H1 (cell line): Measurements from ENCODE around the gene DAND5. TPM values are rescaled to one million over a fixed set of nuclear protein-coding genes. Genes with fewer than 3 reads are reported as not detected.

ENCODE experiments used
- CTCF ChIA-PET: fragments of 300-600 bp; sonication (Branson Sonifier 250); formaldehyde crosslinking; loops from one replicate; lab custom pipeline; 2021; ENCODE audit not compliant: partially characterized antibody; lab: Charles Lee
- POLR2A ChIA-PET: fragments of 300-600 bp; sonication (Branson Sonifier 250); formaldehyde crosslinking; loops from one replicate; lab custom pipeline; 2021; ENCODE audit warnings: inconsistent platforms; ENCODE audit not compliant: partially characterized antibody; lab: Charles Lee
- DNase-seq, 2 experiments: peaks; one replicate each; pipeline versions ENCODE4 v3.0.0 to v3.0.0-alpha.2; 2010 to 2022; ENCODE audit warnings: low spot score in 2 of 2, low read depth in 1 of 2, mixed read lengths in 1 of 2
- FAIRE-seq: peaks from 2 replicates; lab custom pipeline; 2011; peaks lifted over from hg19 to GRCh38; lab: Jason Lieb, UNC
- H2AFZ ChIP-seq: 2 replicates; pipeline ENCODE4 v1.8.1; 2012; ENCODE audit warnings: low read length, inconsistent platforms
- H2AK5ac ChIP-seq: 2 replicates; pipeline ENCODE4 v1.6.1; 2013; ENCODE audit warnings: low read depth, low read length
- H2BK120ac ChIP-seq: replicated peaks from 2 replicates; pipeline ENCODE3; 2013; ENCODE audit warnings: low read depth, low read length, inconsistent platforms
- H2BK12ac ChIP-seq: 2 replicates; pipeline ENCODE4 v1.6.1; 2013; ENCODE audit warnings: low read depth, low read length
- H2BK15ac ChIP-seq: 2 replicates; pipeline ENCODE4 v1.6.1; 2013; ENCODE audit warnings: low read length
- H2BK20ac ChIP-seq: 2 replicates; pipeline ENCODE4 v1.6.1; 2013; ENCODE audit warnings: low read length
- H2BK5ac ChIP-seq: 2 replicates; pipeline ENCODE4 v1.6.1; 2013; ENCODE audit warnings: low read depth, low read length
- H3K14ac ChIP-seq: 2 replicates; pipeline ENCODE4 v1.6.1; 2013; ENCODE audit warnings: inconsistent platforms; ENCODE audit not compliant: insufficient read length
- H3K18ac ChIP-seq: 2 replicates; pipeline ENCODE4 v1.6.1; 2013; ENCODE audit warnings: low read length; ENCODE audit errors: extremely low read depth
- H3K23ac ChIP-seq: 2 replicates; pipeline ENCODE4 v1.6.1; 2013; ENCODE audit warnings: inconsistent platforms; ENCODE audit not compliant: insufficient read length
- H3K23me2 ChIP-seq: 2 replicates; pipeline ENCODE4 v1.6.1; 2013; ENCODE audit warnings: low read depth, low read length
- H3K27ac ChIP-seq: 2 replicates; pipeline ENCODE4 v1.6.1; 2011; ENCODE audit warnings: low read depth, low read length, inconsistent platforms
- H3K27me3 ChIP-seq, 4 experiments: replicated peaks in 1 of 4; 1 replicate in 1 of 4; 2 replicates in 3 of 4; pipeline versions ENCODE4 v1.6.1 to v1.8.1; 2011 to 2013; ENCODE audit warnings: low read length in 3 of 4, mild to moderate bottlenecking in 3 of 4, inconsistent platforms in 2 of 4, mixed read lengths in 2 of 4, moderate library complexity in 1 of 4; ENCODE audit not compliant: control insufficient read depth in 3 of 4, insufficient read depth in 3 of 4; ENCODE audit errors: extremely low read depth in 1 of 4
- H3K36me3 ChIP-seq, 4 experiments: 2 replicates each; pipeline versions ENCODE4 v1.6.1 to v1.8.1; 2011 to 2013; ENCODE audit warnings: mild to moderate bottlenecking in 4 of 4, low read length in 3 of 4, moderate library complexity in 2 of 4, control low read depth in 1 of 4, inconsistent platforms in 1 of 4; ENCODE audit not compliant: insufficient read depth in 4 of 4, control insufficient read depth in 2 of 4
- H3K4ac ChIP-seq: replicated peaks from 2 replicates; pipeline ENCODE3; 2013; ENCODE audit warnings: low read length, low read depth, mixed read lengths, inconsistent platforms; ENCODE audit not compliant: insufficient read length
- H3K4me1 ChIP-seq, 4 experiments: replicated peaks in 1 of 4; 1 replicate in 1 of 4; 2 replicates in 3 of 4; pipeline versions ENCODE4 v1.6.1 to v1.8.1; 2011 to 2013; ENCODE audit warnings: low read length in 3 of 4, inconsistent platforms in 2 of 4, mixed read lengths in 1 of 4; ENCODE audit not compliant: insufficient read depth in 4 of 4, control insufficient read depth in 3 of 4
- H3K4me2 ChIP-seq, 2 experiments: 2 replicates each; pipeline versions ENCODE4 v1.6.1 to v1.8.1; 2011 to 2013; ENCODE audit warnings: low read depth in 2 of 2, low read length in 2 of 2, control low read depth in 1 of 2, inconsistent platforms in 1 of 2, mild to moderate bottlenecking in 1 of 2; ENCODE audit not compliant: insufficient read depth in 1 of 2
- H3K4me3 ChIP-seq, 4 experiments: fragments of 200-600, 300-600 bp in 1 of 4; sonication (generic), shearing (Covaris generic), sonication (Bioruptor Twin) in 1 of 4; 2 replicates each; pipeline versions ENCODE4 v1.5.1 to v1.8.1; 2011 to 2016; ENCODE audit warnings: low read length in 4 of 4, low read depth in 3 of 4, control low read depth in 2 of 4, inconsistent platforms in 2 of 4, mild to moderate bottlenecking in 2 of 4, mixed read lengths in 1 of 4, moderate library complexity in 1 of 4; ENCODE audit not compliant: insufficient read depth in 2 of 4; ENCODE audit errors: extremely low read depth in 1 of 4
- H3K56ac ChIP-seq: replicated peaks from 2 replicates; pipeline ENCODE3; 2013; ENCODE audit warnings: low read depth, mild to moderate bottlenecking, mixed read lengths, low read length, inconsistent platforms; ENCODE audit not compliant: insufficient read length
- H3K79me1 ChIP-seq: 2 replicates; pipeline ENCODE4 v1.6.1; 2013; ENCODE audit warnings: low read depth, low read length, control low read depth
- H3K79me2 ChIP-seq, 2 experiments: 2 replicates each; pipeline versions ENCODE4 v1.6.1 to v1.8.1; 2012 to 2013; ENCODE audit warnings: low read length in 2 of 2, mild to moderate bottlenecking in 2 of 2, inconsistent platforms in 1 of 2; ENCODE audit not compliant: insufficient read depth in 2 of 2, control insufficient read depth in 1 of 2
- H3K9ac ChIP-seq, 4 experiments: replicated peaks in 1 of 4; 1 replicate in 1 of 4; 2 replicates in 3 of 4; pipeline versions ENCODE4 v1.6.1 to v1.8.1; 2011 to 2013; ENCODE audit warnings: low read depth in 3 of 4, low read length in 3 of 4, control low read depth in 2 of 4, mild to moderate bottlenecking in 2 of 4, moderate library complexity in 2 of 4, inconsistent platforms in 1 of 4; ENCODE audit errors: extremely low read depth in 1 of 4
- H3K9me3 ChIP-seq, 2 experiments: 2 replicates each; pipeline versions ENCODE4 v1.6.1 to v1.8.1; 2012 to 2013; ENCODE audit warnings: mild to moderate bottlenecking in 2 of 2, moderate library complexity in 2 of 2, control low read depth in 1 of 2, inconsistent platforms in 1 of 2, low read depth in 1 of 2, low read length in 1 of 2, mixed read lengths in 1 of 2; ENCODE audit not compliant: insufficient read depth in 2 of 2
- H4K20me1 ChIP-seq, 2 experiments: replicated peaks in 1 of 2; 2 replicates each; pipeline versions ENCODE3 to v1.8.1; 2011 to 2013; ENCODE audit warnings: inconsistent platforms in 2 of 2, low read length in 2 of 2, mild to moderate bottlenecking in 1 of 2; ENCODE audit not compliant: insufficient read depth in 2 of 2, control insufficient read depth in 1 of 2
- H4K5ac ChIP-seq: 2 replicates; pipeline ENCODE4 v1.6.1; 2013; ENCODE audit warnings: low read length, low read depth, mixed read lengths, inconsistent platforms; ENCODE audit not compliant: insufficient read length
- H4K8ac ChIP-seq: 2 replicates; pipeline ENCODE4 v1.8.0; 2013; ENCODE audit warnings: mild to moderate bottlenecking, moderate library complexity, low read length, inconsistent platforms; ENCODE audit not compliant: insufficient read depth; ENCODE audit errors: extremely low read depth
- H4K91ac ChIP-seq: replicated peaks from 2 replicates; pipeline ENCODE3; 2013; ENCODE audit warnings: low read length, mixed read lengths, inconsistent platforms; ENCODE audit not compliant: insufficient read length
- BACH1 ChIP-seq: IDR thresholded peaks from 2 replicates; pipeline ENCODE4 v1.6.1; 2012; ENCODE audit warnings: low read length, improper control_type of control experiment
- GTF2F1 ChIP-seq: IDR thresholded peaks from 2 replicates; pipeline ENCODE4 v1.6.1; 2012; ENCODE audit warnings: low read depth, low read length, improper control_type of control experiment, borderline replicate concordance
- HDAC2 ChIP-seq, 2 experiments: fragments of 300-600 bp in 1 of 2; sonication (generic) in 1 of 2; IDR thresholded peaks; 2 replicates each; pipeline ENCODE4 v1.6.1; 2011 to 2012; ENCODE audit warnings: low read depth in 2 of 2, low read length in 2 of 2, mild to moderate bottlenecking in 2 of 2, moderate library complexity in 2 of 2, borderline replicate concordance in 1 of 2, inconsistent platforms in 1 of 2
- JUND ChIP-seq: IDR thresholded peaks from 2 replicates; pipeline ENCODE4 v1.6.1; 2011; ENCODE audit warnings: mild to moderate bottlenecking, improper control_type of control experiment, low read length
- NANOG ChIP-seq: IDR thresholded peaks from 2 replicates; pipeline ENCODE4 v1.6.1; 2011; ENCODE audit warnings: low read length, low read depth, mild to moderate bottlenecking, inconsistent platforms; ENCODE audit not compliant: insufficient read depth, poor library complexity, severe bottlenecking
- RBBP5 ChIP-seq: IDR thresholded peaks from 2 replicates; pipeline ENCODE4 v1.7.1; 2012; ENCODE audit warnings: low read depth, mild to moderate bottlenecking, inconsistent platforms, low read length, moderate library complexity, borderline replicate concordance
- SP2 ChIP-seq: IDR thresholded peaks from 2 replicates; pipeline ENCODE4 v1.6.1; 2012; ENCODE audit warnings: mild to moderate bottlenecking, low read length, inconsistent platforms
- SP4 ChIP-seq: IDR thresholded peaks from 2 replicates; pipeline ENCODE4 v1.6.1; 2012; ENCODE audit warnings: low read length, inconsistent platforms
- SRF ChIP-seq: IDR thresholded peaks from 2 replicates; pipeline ENCODE4 v1.6.1; 2011; ENCODE audit warnings: mild to moderate bottlenecking, low read depth, low read length, moderate library complexity
- ZNF274 ChIP-seq: IDR thresholded peaks from 2 replicates; pipeline ENCODE4 v1.7.0; 2012; ENCODE audit warnings: low read length, borderline replicate concordance; ENCODE audit errors: extremely low read depth
- WGBS, 2 experiments: shearing (Covaris generic) in 1 of 2; methylation state at CpG; one replicate each; pipeline versions ENCODE4 v1.1.6 to v1.1.7; 2013 to 2015; ENCODE audit warnings: low lambda C conversion rate in 2 of 2, mixed read lengths in 2 of 2, inconsistent platforms in 1 of 2, low coverage in 1 of 2, missing lambda C conversion rate in 1 of 2; ENCODE audit not compliant: insufficient replicate concordance in 2 of 2, insufficient coverage in 1 of 2, insufficient read length in 1 of 2; ENCODE audit errors: extremely low coverage in 1 of 2, missing lambda C conversion rate in 1 of 2; 5-methylcytosine and 5-hydroxymethylcytosine counted together
- polyA plus RNA-seq, 7 experiments: library from polyadenylated mRNA; depleted of rRNA in 3 of 7; stranded (reverse) in 5 of 7; unstranded in 2 of 7; fragments of >200 nt in 5 of 7; fragments of 200-250 nt in 2 of 7; gene quantifications; 1 replicate in 5 of 7; 2 replicates in 1 of 7; 4 replicates in 1 of 7; pipeline versions ENCODE4 v1.2.1 to v1.2.3, GENCODE V29; 2011 to 2013; ENCODE audit warnings: missing spikeins in 2 of 7, mixed read lengths in 2 of 7
- total RNA-seq: library from RNA; stranded (reverse); fragmentation: NEBNext Ultra II Directional; extraction: Animal tissue kit (Norgen Biotek cat#: 25700); gene quantifications from 2 replicates; pipeline ENCODE4 v1.2.1, GENCODE V29; 2021
- TF ChIP-seq, protein P1 (sequence below): IDR thresholded peaks from 2 replicates; pipeline ENCODE4 v1.6.1; 2012; ENCODE audit warnings: low read length, inconsistent platforms

The DAND5 gene
- total and polyA plus RNA-seq, 2 of the 8 experiments (the other 6 are each of a cell fraction or from before 2014, with no cell fraction given): 0.14 to 0.17 TPM

DNA sequence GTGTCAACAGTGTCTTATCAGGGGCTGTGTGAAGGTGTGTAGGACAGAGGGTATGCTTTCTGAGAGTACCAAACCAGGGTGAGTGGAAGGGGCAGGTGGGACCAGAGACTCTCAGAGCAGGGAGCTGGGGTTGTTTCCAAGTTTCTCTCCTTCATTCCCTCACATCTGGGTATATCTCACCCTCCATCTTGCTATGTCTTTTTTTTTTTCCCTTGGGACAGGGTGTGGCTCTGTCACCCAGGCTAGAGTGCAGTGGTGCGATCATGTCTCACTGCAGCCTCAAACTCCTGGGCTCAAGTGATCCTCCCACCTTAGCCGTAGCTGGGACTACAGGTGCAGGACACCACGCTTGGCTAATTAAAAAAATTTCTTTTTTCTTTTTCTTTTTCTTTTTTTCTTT lies 10.6 kb downstream of the DAND5 start:
- no peak overlapping the region for H3K4me2 ChIP-seq
- H2AFZ ChIP-seq: no peak overlapping the region
- H3K4me3 ChIP-seq: no peak overlapping the region
- no peak overlapping the region for H2BK20ac ChIP-seq
- POLR2A ChIA-PET: interaction anchor here (0.6 to 3.7 kb wide), 9 partner anchors 28 to 175 kb away, joined by 3 to 15 read pairs (median 3); no protein-coding TSS in a partner anchor
- H3K79me1 ChIP-seq: no peaks in the 10 kb centered on the region
- no peaks in the 10 kb centered on the region for H3K9me3 ChIP-seq
- no peaks in the 10 kb centered on the region for H3K79me2 ChIP-seq
- H2AK5ac ChIP-seq: no peak overlapping the region
- 91% methylated on average over 3 of the region's 3 CpGs; no CpG with 5 or more reads in 1 of the 2 experiments for WGBS, 2 experiments
- H3K4me1 ChIP-seq: no peaks in the 10 kb centered on the region; a peak in 1 of 7 replicates
- H3K9ac ChIP-seq: no peak overlapping the region
- H3K36me3 ChIP-seq: no peaks in the 10 kb centered on the region
- no peak overlapping the region for H3K4ac ChIP-seq
- H2BK5ac ChIP-seq: no peak overlapping the region
- H3K56ac ChIP-seq: no peak overlapping the region
- FAIRE-seq: no peak
- peaks cover 2 to 25% (median 17%) of the 10 kb centered on the region in 4 experiments for H3K27me3 ChIP-seq
- no peak overlapping the region for H4K5ac ChIP-seq
- no peak overlapping the region for H2BK120ac ChIP-seq
- H4K20me1 ChIP-seq: peaks cover 0 to 6% of the 10 kb centered on the region in 2 experiments
- no peak overlapping the region for H3K18ac ChIP-seq
- TF ChIP-seq SP4: no peak
- TF ChIP-seq, protein P1, sequence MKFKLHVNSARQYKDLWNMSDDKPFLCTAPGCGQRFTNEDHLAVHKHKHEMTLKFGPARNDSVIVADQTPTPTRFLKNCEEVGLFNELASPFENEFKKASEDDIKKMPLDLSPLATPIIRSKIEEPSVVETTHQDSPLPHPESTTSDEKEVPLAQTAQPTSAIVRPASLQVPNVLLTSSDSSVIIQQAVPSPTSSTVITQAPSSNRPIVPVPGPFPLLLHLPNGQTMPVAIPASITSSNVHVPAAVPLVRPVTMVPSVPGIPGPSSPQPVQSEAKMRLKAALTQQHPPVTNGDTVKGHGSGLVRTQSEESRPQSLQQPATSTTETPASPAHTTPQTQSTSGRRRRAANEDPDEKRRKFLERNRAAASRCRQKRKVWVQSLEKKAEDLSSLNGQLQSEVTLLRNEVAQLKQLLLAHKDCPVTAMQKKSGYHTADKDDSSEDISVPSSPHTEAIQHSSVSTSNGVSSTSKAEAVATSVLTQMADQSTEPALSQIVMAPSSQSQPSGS: no peak
- no peak for TF ChIP-seq GTF2F1
- TF ChIP-seq SP2: no peak
- TF ChIP-seq JUND: no peak
- TF ChIP-seq SRF: no peak
- no peak for TF ChIP-seq RBBP5
- no peak for TF ChIP-seq NANOG
- TF ChIP-seq BACH1: no peak
- no peak for TF ChIP-seq ZNF274
- TF ChIP-seq HDAC2 (IDR thresholded peaks at IDR 0.05; ENCODE audit: borderline replicate concordance in 1 of 2, low read depth in 2 of 2, low read length in 2 of 2): no peak
- TF ChIP-seq, all 59 proteins: peak for 0
- no peak overlapping the region for H4K8ac ChIP-seq
- no peak overlapping the region for H3K14ac ChIP-seq
- peaks cover 4% of the 10 kb centered on the region; the same call in 1 of the 2 replicates for H3K23me2 ChIP-seq
- no peak overlapping the region for H2BK12ac ChIP-seq
- H3K27ac ChIP-seq: no peak overlapping the region
- H3K23ac ChIP-seq: no peak overlapping the region
- no peak overlapping the region for H4K91ac ChIP-seq
- CTCF ChIA-PET: interaction anchor here (0.8 to 16.3 kb wide), 13 partner anchors 13 to 125 kb away, joined by 3 to 431 read pairs (median 5); partner anchors contain the start of genes DAND5 and LYL1
- no peak for DNase-seq
- H2BK15ac ChIP-seq: no peak overlapping the region
